ENCODE results near the gene TGDS. TPM values are rescaled to one million over a fixed set of nuclear protein-coding genes. Genes with fewer than 3 reads are reported as not detected.

Gene TGDS
- total RNA-seq, result 10.1 and 12.7 TPM in 2 replicates

GRCh38 chr13:94595950-94596574 lies at the start of gene TGDS:
TGDS (minus strand) TSS chr13:94596152; CDS start chr13:94596136, 16 bp downstream.

DNA sequence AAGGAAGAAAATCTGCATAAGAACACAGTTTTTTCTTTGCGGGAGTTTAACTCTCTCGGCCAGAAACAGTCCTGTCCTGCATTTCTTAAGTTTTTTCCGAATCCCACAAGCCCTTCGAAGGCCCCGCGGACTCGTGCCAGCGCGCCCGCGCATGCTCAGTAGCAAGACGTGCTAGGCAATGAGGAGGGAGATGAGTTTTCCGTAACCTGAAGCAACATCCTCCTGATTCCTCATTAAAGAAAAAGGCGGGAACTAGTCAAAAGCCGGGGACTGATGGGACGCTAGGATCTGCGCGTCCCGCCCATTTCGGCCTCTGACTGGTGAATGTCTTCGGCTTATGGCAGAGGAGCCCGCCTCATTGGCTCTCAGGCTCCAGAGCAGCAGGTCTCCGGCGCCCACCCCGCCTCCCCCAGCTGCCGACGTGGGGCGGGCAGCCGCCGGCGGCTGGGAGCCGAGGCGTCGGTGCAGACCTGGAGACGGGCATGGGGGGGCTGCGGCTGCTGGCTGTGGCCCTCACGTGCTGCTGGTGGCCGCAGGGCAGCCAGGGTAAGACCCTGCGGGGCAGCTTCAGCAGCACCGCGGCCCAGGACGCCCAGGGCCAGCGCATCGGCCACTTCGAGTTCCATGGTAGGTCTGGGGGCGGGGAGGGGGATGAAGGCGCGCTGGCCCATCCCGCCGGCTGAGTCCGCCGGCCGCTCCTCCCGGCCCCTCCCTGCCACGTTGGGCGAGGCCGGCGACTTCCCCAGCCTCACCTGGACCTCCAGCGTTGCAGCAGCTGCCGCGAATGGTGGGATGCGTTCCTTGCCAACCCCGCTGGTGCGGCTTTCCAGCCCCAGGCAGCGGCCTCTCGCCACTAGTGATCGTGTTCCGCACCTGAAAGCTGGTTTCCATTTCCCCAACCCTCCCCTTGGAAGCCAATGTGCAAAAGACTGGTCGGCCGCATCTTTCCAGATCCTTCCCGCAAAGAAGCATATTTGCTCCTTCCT lies 5.8 kb upstream of the TGDS start, which contains the start of gene GPR180:
GPR180 (plus strand) TSS at position 412 of the 986 bp plus-strand sequence; CDS start at position 483, 71 bp downstream.

Other genes with a start within 250 kb of the TGDS start
- under 0.01 and 0.09 TPM in 2 replicates for gene DCT, start 116.5 kb downstream of the TGDS start, total RNA-seq
- 8.5 and 8.7 TPM in 2 replicates for gene GPR180, start 5.7 kb upstream of the TGDS start, total RNA-seq
- gene SOX21, start 116.4 kb upstream of the TGDS start, total RNA-seq, result not detected in 2 replicates

Measured in smooth muscle cell of bladder (primary cell).